Neural cell (in vitro differentiated cells): ENCODE results near the gene CCL1. TPM values are rescaled to one million over a fixed set of nuclear protein-coding genes. Genes with fewer than 3 reads are reported as not detected.

Source experiments
- H2AFZ ChIP-seq: fragments of 200-600, 300-800 bp; sonication (generic), shearing (Covaris generic); 2 replicates; pipeline ENCODE4 v1.6.0; 2014; ENCODE audit warnings: low read depth, mild to moderate bottlenecking, antibody characterized with exemption, low read length, moderate library complexity
- H3F3A ChIP-seq: fragments of 200-600 bp; shearing (Covaris generic); 2 replicates; pipeline ENCODE4 v1.6.1; 2016; ENCODE audit warnings: mild to moderate bottlenecking, moderate library complexity, mixed read lengths, antibody characterized with exemption, low read length; ENCODE audit not compliant: insufficient read depth, poor library complexity, severe bottlenecking
- H3K27ac ChIP-seq: fragments of 200-600, 300-800 bp; sonication (generic), shearing (Covaris generic); 2 replicates; pipeline ENCODE4 v1.5.1; 2014; ENCODE audit warnings: mild to moderate bottlenecking, low read length, moderate library complexity
- H3K27me3 ChIP-seq: fragments of 300-800, 200-600 bp; sonication (generic), shearing (Covaris generic); 2 replicates; pipeline ENCODE4 v1.6.0; 2014; ENCODE audit warnings: mild to moderate bottlenecking, low read depth, low read length, moderate library complexity; ENCODE audit not compliant: insufficient read depth
- H3K36me3 ChIP-seq: fragments of 300-800, 200-600 bp; sonication (generic), shearing (Covaris generic); 2 replicates; pipeline ENCODE4 v1.5.1; 2014; ENCODE audit warnings: mild to moderate bottlenecking, antibody characterized with exemption, low read length, moderate library complexity; ENCODE audit not compliant: insufficient read depth
- H3K4me2 ChIP-seq: fragments of 300-800, 200-600 bp; sonication (generic), shearing (Covaris generic); 2 replicates; pipeline ENCODE4 v1.6.0; 2014; ENCODE audit warnings: mild to moderate bottlenecking, low read length
- H3K4me3 ChIP-seq: fragments of 300-800, 200-600 bp; sonication (generic), shearing (Covaris generic); 2 replicates; pipeline ENCODE4 v1.5.1; 2014; ENCODE audit warnings: mild to moderate bottlenecking, low read length, moderate library complexity
- H3K79me2 ChIP-seq: fragments of 200-600 bp; shearing (Covaris generic); replicated peaks from 2 replicates; pipeline ENCODE4 v1.6.0; 2014; ENCODE audit warnings: mild to moderate bottlenecking, low read length, moderate library complexity; ENCODE audit not compliant: insufficient read depth
- H3K9ac ChIP-seq: fragments of 300-800, 200-600 bp; sonication (generic), shearing (Covaris generic); 2 replicates; pipeline ENCODE4 v1.6.1; 2016; ENCODE audit warnings: mild to moderate bottlenecking, low read length, mixed read lengths
- H3K9me2 ChIP-seq: fragments of 200-600 bp; shearing (Covaris generic); 2 replicates; pipeline ENCODE4 v1.6.1; 2016; ENCODE audit warnings: mild to moderate bottlenecking, low read length, mixed read lengths; ENCODE audit not compliant: insufficient read depth
- H3K9me3 ChIP-seq: fragments of 200-600, 300-800 bp; sonication (generic), shearing (Covaris generic); 2 replicates; pipeline ENCODE4 v1.6.1; 2016; ENCODE audit warnings: mild to moderate bottlenecking, mixed run types, low read length, moderate library complexity, mixed read lengths
- H4K20me1 ChIP-seq: fragments of 200-600 bp; shearing (Covaris generic); 2 replicates; pipeline ENCODE4 v1.6.1; 2016; ENCODE audit warnings: mild to moderate bottlenecking, mixed run types; ENCODE audit not compliant: insufficient read depth
- CTCF ChIP-seq: fragments of 450-650 bp; IDR thresholded peaks from 2 replicates; pipeline ENCODE4 v1.5.1; 2014; ENCODE audit warnings: antibody characterized with exemption, mild to moderate bottlenecking, moderate library complexity; ENCODE audit not compliant: poor library complexity, severe bottlenecking
- EP300 ChIP-seq: fragments of 450-650 bp; conservative IDR thresholded peaks from 2 replicates; pipeline ENCODE4 v1.6.1; 2014; ENCODE audit warnings: antibody characterized with exemption, mild to moderate bottlenecking, moderate library complexity; ENCODE audit not compliant: poor library complexity, severe bottlenecking
- EZH2 ChIP-seq: fragments of 200-600, 300-800 bp; shearing (Covaris generic), sonication (generic); IDR thresholded peaks from 2 replicates; pipeline ENCODE4 v1.6.1; 2014; ENCODE audit warnings: antibody characterized with exemption, low read length, borderline replicate concordance, mild to moderate bottlenecking; ENCODE audit not compliant: insufficient read depth, poor library complexity, severe bottlenecking
- MXI1 ChIP-seq: fragments of 450-650 bp; conservative IDR thresholded peaks from 2 replicates; pipeline ENCODE4 v1.6.1; 2014; ENCODE audit warnings: antibody characterized with exemption, mild to moderate bottlenecking; ENCODE audit not compliant: poor library complexity, severe bottlenecking
- POLR2AphosphoS5 ChIP-seq: IDR thresholded peaks from 2 replicates; pipeline ENCODE4 v1.6.1; 2012
- RAD21 ChIP-seq: fragments of 450-650 bp; conservative IDR thresholded peaks from 2 replicates; pipeline ENCODE4 v1.6.1; 2014; ENCODE audit warnings: antibody characterized with exemption, mild to moderate bottlenecking, moderate library complexity
- SMC3 ChIP-seq: fragments of 450-650 bp; conservative IDR thresholded peaks from 2 replicates; pipeline ENCODE4 v1.6.1; 2014; ENCODE audit warnings: antibody characterized with exemption, mild to moderate bottlenecking, moderate library complexity; ENCODE audit not compliant: poor library complexity
- TAF1 ChIP-seq: IDR thresholded peaks from 2 replicates; pipeline ENCODE4 v1.6.1; 2012; ENCODE audit warnings: low read depth
- polyA plus RNA-seq: library from polyadenylated mRNA; depleted of rRNA; stranded (reverse); fragments of >200 nt; gene quantifications from 2 replicates; pipeline ENCODE4 v1.2.3, GENCODE V29; 2014
- TF ChIP-seq, protein P1 (sequence below): IDR thresholded peaks from 2 replicates; pipeline ENCODE4 v1.6.1; 2012; ENCODE audit warnings: borderline replicate concordance

Gene CCL1
- polyA plus RNA-seq, 1 donor from 2014 or later: not detected

GRCh38 chr17:34354637-34355036 is 8.4 kb downstream of the CCL1 start:
- no peak for TF ChIP-seq POLR2AphosphoS5
- no peak for TF ChIP-seq MXI1
- no peak for TF ChIP-seq CTCF
- TF ChIP-seq, protein P1, sequence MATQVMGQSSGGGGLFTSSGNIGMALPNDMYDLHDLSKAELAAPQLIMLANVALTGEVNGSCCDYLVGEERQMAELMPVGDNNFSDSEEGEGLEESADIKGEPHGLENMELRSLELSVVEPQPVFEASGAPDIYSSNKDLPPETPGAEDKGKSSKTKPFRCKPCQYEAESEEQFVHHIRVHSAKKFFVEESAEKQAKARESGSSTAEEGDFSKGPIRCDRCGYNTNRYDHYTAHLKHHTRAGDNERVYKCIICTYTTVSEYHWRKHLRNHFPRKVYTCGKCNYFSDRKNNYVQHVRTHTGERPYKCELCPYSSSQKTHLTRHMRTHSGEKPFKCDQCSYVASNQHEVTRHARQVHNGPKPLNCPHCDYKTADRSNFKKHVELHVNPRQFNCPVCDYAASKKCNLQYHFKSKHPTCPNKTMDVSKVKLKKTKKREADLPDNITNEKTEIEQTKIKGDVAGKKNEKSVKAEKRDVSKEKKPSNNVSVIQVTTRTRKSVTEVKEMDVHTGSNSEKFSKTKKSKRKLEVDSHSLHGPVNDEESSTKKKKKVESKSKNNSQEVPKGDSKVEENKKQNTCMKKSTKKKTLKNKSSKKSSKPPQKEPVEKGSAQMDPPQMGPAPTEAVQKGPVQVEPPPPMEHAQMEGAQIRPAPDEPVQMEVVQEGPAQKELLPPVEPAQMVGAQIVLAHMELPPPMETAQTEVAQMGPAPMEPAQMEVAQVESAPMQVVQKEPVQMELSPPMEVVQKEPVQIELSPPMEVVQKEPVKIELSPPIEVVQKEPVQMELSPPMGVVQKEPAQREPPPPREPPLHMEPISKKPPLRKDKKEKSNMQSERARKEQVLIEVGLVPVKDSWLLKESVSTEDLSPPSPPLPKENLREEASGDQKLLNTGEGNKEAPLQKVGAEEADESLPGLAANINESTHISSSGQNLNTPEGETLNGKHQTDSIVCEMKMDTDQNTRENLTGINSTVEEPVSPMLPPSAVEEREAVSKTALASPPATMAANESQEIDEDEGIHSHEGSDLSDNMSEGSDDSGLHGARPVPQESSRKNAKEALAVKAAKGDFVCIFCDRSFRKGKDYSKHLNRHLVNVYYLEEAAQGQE: no peak
- Histone ChIP-seq H3K79me2 (no peaks in the 10 kb centered on the region), H2AFZ (no peak overlapping the region), H3K9me3 (no peaks in the 10 kb centered on the region), H3K9ac (no peak overlapping the region), H3K9me2 (no peaks in the 10 kb centered on the region), H3K27me3 (no peaks in the 10 kb centered on the region), H3K36me3 (no peaks in the 10 kb centered on the region), H3K4me2 (no peak overlapping the region), H4K20me1 (no peaks in the 10 kb centered on the region), H3F3A (no peaks in the 10 kb centered on the region), H3K4me3 (no peak overlapping the region), H3K27ac (no peak overlapping the region)

DNA sequence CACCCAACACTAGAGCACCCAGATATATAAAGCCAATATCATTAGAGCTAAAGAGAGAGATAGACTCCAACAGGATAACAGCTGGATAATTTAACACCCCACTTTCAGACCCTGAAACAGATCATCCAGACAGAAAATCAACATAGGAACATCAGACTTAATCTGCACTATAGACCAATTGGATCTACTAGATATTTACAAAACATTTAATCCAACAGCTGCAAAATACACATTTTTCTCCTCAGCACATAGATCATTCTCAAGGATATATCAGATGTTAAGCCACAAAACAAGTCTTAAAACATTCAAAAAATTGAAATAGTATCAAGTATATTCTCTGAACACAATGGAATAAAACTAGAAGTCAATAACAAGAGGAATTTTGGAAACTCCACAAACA is 10.8 kb downstream of the CCL1 start:
- Histone ChIP-seq H3K36me3 (no peaks in the 10 kb centered on the region), H4K20me1 (no peaks in the 10 kb centered on the region), H3F3A (no peaks in the 10 kb centered on the region), H2AFZ (no peak overlapping the region), H3K9me2 (no peaks in the 10 kb centered on the region), H3K4me2 (no peak overlapping the region), H3K4me3 (no peak overlapping the region), H3K27me3 (no peaks in the 10 kb centered on the region), H3K27ac (no peak overlapping the region), H3K9me3 (no peaks in the 10 kb centered on the region), H3K79me2 (no peaks in the 10 kb centered on the region), H3K9ac (no peak overlapping the region)
- no peak for TF ChIP-seq TAF1
- no peak for TF ChIP-seq EZH2
- no peak for TF ChIP-seq CTCF
- TF ChIP-seq POLR2AphosphoS5: no peak
- TF ChIP-seq MXI1: no peak
- no peak for TF ChIP-seq RAD21
- TF ChIP-seq EP300: no peak
- TF ChIP-seq, protein P1: no peak
- TF ChIP-seq SMC3: no peak
